IPS-20b (cell line): ENCODE results near the gene BABAM2.

ENCODE experiments used
- H3K27ac ChIP-seq: one replicate; pipeline ENCODE4 v1.5.1; 2013; ENCODE audit warnings: low read length
- H3K27me3 ChIP-seq: 2 replicates; pipeline ENCODE4 v1.6.1; 2013; ENCODE audit warnings: mild to moderate bottlenecking, low read length, inconsistent platforms; ENCODE audit not compliant: insufficient read depth
- H3K36me3 ChIP-seq: 2 replicates; pipeline ENCODE4 v1.6.1; 2013; ENCODE audit warnings: low read depth, mild to moderate bottlenecking, inconsistent platforms, low read length, moderate library complexity; ENCODE audit not compliant: insufficient read depth
- H3K4me1 ChIP-seq: 2 replicates; pipeline ENCODE4 v1.6.1; 2013; ENCODE audit warnings: mild to moderate bottlenecking, control low read depth, inconsistent platforms, low read length, moderate library complexity; ENCODE audit not compliant: insufficient read depth
- H3K4me3 ChIP-seq: 2 replicates; pipeline ENCODE4 v1.5.1; 2013; ENCODE audit warnings: mild to moderate bottlenecking, low read length, inconsistent platforms
- H3K9ac ChIP-seq: 2 replicates; pipeline ENCODE4 v1.6.1; 2013; ENCODE audit warnings: low read depth, mild to moderate bottlenecking, inconsistent platforms, low read length, moderate library complexity
- H3K9me3 ChIP-seq: 2 replicates; pipeline ENCODE4 v1.6.1; 2013; ENCODE audit warnings: mild to moderate bottlenecking, low read depth, low read length, inconsistent platforms; ENCODE audit not compliant: insufficient read depth

The BABAM2 gene

DNA sequence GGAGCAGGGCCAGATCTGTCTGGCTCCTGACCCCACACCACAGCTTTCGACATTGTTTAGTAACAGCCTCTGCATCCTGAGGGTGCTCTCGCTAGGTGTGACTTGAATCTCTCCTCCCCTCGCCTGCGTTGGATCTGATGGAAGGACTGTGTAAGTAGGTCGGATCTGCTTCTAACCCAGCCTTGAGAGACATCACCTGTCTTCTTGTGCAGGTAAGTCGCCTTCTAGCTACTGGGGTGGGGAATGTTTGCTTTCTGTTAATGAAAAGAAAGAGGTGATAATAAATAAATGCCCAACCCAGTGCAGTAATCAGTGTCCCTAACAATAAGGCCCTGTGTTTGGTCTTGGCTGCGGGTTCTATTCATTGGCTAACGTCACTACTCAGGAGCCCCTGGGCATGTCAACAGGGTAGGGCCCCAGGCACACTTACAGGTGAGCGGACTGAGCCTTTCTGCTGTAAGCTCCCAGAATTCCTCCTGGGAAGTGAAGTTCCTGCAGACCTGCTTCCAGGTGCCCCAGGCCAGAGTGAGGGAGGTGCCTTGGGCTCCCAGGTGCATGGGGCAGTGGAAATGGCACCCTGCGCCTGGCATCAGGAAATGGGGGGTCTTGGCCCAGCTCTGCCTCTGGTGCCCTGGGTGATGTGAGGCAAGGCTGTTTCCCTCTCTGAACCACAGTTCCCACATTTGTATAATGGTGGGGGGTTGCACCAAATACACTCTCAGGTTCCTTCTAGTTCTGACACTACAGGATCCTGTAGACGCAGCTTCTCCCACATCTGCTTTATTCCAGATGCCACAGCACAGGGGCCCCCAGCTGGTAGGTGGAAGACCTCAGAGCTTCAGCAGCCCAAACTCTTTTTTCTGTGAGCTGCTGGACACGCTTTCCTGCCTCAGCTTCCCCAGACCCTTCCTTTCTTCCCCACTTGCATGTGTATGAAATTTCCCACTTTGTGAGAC is 491.0 kb downstream of the BABAM2 start:
- H3K4me1 ChIP-seq = no peaks in the 10 kb centered on the region
- H3K27ac ChIP-seq = no peak overlapping the region
- H3K27me3 ChIP-seq = peaks cover 69% of the 10 kb centered on the region
- no peak overlapping the region for H3K9ac ChIP-seq
- no peaks in the 10 kb centered on the region for H3K36me3 ChIP-seq
- H3K4me3 ChIP-seq = no peak overlapping the region
- no peaks in the 10 kb centered on the region for H3K9me3 ChIP-seq

DNA sequence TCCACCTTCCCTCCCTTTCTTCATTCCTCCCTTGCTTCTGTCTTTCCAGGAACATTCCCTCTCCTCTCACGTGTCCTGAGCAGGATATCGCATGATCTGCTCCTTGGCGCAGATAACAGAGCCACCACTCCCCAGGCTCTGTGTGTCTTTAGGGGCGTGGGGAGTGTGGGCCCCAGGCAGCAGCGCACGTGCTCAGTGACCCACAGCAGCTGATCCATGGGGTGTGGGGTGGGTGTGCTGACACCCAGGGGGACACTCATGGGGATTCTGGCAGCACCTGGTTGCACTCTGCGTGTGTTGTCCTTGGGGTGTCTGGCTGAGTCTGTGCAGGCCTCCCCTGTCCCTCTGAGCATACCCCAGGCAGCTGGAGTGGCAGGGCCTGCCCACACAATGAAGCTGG is 492.2 kb downstream of the BABAM2 start:
- H3K27me3 ChIP-seq = peaks cover 78% of the 10 kb centered on the region
- no peaks in the 10 kb centered on the region for H3K4me1 ChIP-seq
- no peak overlapping the region for H3K4me3 ChIP-seq
- no peak overlapping the region for H3K9ac ChIP-seq
- H3K27ac ChIP-seq = no peak overlapping the region
- H3K9me3 ChIP-seq = no peaks in the 10 kb centered on the region
- no peaks in the 10 kb centered on the region for H3K36me3 ChIP-seq

DNA sequence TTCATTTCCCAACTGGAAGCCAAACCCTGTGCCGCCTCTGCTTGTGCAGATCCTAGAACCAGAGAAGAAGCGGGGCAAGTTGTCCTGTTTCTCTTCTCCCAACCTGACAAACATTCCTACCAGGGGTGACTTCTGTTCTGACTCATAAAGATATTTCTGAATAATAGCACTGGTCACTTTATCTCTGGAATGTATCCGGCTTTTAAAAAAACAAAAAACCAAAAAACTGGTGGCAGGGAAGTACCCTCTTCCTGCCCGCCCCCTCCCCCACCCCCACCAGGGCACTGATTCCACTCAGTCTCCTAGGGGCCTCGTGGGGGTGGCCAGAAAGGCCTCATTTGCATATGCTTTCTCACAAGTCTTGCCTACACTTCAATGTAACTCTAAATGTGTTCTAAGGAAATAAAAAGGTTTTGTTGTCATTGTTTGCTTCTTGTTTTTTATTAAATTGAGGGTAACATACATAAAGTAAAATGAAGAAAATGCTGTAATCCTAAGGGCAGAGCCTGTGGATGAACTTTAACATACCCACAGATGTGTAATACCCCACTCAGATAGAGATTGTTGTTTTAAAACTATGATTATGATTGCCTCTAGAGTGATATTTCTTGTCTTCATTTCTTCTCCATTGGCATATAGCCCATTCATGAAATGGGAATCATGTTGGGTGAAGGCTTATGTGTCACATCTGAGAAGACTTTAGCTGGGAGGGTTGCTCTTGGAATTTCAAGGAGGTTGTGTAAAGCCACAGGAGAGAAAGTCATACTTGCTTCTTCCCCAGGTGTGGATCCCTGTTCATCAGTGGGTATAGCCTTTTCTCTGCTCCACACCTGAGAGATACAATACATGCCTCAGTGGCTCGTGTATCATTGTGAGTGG is 496.8 kb downstream of the BABAM2 start:
- Histone ChIP-seq H3K27ac (no peak overlapping the region), H3K27me3 (peaks cover 77% of the 10 kb centered on the region), H3K9me3 (no peaks in the 10 kb centered on the region), H3K4me3 (no peak overlapping the region), H3K4me1 (peaks cover 6% of the 10 kb centered on the region; the same call in 1 of the 2 replicates), H3K9ac (no peak overlapping the region), H3K36me3 (no peaks in the 10 kb centered on the region)
